ENCODE data around the gene SHISA7. TPM values are rescaled to one million over a fixed set of nuclear protein-coding genes. Genes with fewer than 3 reads are reported as not detected.
"Not testable (repeated sequence)": the region's sequence is repeated elsewhere in the genome, so short reads cannot be mapped to it uniquely, and the experiment has no call there.

The SHISA7 gene
- total RNA-seq, 1 donor from 2014 or later = not detected

DNA sequence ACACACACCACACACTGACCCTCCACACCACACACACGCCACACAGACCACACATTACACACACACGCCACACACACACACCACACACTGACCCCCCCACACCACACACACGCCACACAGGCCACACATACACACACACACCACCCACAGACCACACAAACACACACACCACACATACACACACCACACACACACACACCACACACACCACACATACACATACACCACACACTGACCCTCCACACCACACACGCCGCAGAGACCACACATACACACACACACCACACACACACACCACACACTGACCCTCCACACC is 5.0 kb upstream of the SHISA7 start:
- DNase-seq (ENCODE audit: low read depth) = not testable (repeated sequence)

DNA sequence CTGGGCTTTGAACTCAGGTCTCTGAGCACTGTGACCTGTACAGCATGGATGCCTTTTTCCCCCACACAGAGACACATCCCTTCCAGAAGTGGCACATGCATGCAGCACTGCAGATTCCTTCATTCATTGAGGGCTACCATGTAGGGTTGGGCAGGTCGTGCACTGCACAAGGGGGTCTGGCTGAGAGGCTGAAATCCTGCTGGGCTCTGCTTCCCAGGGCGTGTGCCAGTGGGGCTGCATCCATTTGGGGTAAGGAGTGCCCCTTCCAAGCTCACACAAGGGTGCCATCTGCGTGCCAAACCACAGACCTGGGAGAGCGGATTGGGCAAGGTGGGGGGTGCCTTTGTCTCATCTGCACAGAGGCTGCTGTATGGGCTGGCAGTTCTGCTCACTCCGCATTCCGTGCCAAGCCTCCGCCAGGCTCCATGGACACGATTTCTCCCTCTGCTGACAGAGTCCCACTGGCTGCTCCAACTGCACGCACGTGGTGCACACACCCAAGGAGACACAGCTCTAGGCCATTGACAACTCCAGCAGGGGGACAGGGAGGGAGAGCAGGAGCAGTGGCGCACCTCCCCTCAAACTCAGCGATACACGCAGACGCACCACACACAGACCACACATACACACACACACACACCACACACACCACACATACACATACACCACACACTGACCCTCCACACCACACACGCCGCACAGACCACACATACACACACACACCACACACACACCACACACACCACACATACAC is 4.5 kb upstream of the SHISA7 start:
- peak; percentile 54 for DNase-seq (ENCODE audit: low read depth)

DNA sequence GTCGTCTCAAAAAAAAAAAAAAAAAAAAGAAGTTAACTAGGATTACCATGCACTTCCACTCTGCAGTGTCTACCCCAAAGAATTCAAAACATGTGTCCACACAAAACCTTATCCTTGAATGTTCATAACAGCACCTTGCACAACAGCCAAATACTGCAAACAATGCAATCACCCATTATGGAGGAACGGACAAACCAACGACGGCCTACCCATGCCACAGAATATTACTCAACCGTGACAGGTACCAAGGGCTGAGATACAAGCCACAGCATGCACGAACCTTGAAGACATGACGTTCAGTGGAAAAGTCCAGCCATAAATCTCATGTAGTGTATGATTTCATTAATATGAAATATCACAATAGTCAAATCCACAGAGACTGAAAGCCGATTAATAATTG is 3.0 kb upstream of the SHISA7 start:
- no peak for DNase-seq (ENCODE audit: low read depth)

DNA sequence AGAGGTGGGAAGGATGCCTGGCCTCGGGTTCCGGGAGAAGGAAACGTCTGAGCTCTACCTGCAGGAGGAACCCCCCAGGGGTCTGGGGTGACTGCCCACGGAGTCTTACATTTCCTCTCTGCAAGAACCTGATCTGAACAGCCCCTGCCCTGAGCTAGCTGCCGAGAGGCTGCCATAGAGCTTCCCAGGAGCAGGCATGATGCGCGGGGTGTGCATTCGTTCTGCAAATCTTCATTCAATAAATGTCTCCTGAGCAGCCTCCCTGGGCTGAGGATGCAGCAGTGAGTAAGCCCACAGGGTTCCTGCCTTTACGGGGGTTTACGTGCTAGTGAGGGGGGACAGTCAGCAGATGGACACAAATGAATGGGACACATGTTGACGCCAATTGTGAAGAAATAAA is 1.5 kb upstream of the SHISA7 start:
- DNase-seq (ENCODE audit: low read depth) = no peak

DNA sequence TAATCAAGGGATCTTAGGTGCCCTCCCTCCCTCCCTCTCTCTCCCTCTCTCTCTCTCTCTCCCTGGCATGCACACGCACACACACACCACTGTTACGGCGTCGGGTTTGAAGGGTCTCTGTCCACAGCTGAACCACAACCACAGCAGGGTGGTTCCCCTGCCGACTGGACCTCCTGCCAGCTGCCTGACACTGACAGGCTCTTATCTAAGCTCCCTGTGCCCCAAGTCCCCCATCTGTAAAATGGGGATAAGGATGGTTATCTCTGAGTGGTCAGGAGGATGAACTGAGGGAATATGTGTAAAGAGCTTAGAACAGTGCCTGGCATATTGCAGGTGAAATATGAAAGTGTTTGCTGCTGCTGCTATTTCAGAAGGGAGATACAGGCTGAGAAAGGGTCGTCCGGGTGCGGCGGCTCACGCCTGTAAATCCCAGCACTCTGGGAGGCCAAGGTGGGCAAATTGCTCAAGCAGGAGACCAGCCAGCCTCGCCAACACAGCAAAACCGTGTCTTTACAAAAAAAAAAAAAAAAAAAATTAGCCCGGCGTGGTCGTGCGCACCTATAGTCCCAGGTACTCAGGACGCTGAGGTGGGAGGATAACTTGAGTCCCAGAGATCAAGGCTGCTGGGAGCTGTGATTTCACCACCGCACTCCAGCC is 852 bp upstream of the SHISA7 start:
- DNase-seq (ENCODE audit: low read depth) = no peak

DNA sequence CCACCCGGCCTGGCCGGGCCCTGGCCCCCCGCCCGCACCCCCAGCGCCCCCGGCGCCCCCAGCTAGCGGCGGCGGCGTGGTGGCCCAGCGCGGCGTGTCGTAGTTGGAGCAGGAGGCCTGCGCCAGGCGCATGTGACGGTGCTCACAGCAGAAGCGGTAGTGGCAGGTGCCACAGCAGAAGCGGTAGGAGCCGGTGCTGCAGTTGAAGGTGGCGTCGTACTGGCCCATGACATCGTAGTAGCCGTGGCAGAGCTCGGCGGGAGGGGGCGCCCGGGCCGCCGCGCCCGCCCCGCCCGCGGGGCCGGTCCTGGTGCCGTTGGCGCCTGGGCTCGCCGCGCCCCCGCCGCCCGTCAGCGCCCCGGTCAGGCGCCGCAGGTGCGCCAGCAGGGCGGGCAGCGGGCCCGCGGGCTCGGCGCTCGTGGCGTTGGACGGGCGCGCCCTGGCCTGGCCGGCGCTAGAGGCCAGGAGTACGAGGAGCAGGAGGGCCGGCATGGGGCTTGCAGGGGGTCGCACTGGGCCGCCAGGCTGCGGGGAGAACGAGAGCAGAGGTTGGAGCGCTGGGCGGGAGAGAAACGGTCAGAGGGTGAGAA is 633 bp downstream of the SHISA7 start:
- no peak for DNase-seq (ENCODE audit: low read depth)

DNA sequence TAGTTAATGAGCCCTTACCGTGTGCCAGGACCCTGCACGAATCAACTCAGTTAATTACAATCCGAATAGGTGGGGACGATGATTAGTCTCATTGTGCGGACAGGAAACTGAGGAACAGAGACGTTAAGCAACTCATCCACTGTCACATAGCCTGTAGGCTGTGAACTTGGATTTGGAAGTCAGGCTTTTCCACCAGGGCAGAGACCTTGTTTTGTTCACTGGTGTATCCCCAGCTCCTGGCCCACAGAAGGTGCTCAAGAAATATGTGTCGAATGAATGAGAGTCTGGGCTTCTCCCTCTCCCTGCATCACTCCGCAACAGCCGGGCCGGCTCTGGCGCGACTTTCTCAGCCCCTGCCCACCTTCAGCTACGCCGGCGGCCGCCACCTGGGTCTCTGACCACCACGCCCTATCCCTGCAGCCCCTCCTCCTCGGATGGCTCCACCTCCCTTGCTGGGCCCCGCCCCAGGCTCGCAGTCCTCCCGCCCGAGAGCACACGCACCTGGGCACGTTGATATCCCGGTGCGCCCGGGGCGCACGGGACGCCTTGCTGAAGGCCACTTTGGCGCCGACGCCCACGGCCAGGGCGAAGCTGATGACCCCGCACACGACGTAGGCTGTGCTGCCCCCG is 1.3 kb downstream of the SHISA7 start:
- no peak for DNase-seq (ENCODE audit: low read depth)

DNA sequence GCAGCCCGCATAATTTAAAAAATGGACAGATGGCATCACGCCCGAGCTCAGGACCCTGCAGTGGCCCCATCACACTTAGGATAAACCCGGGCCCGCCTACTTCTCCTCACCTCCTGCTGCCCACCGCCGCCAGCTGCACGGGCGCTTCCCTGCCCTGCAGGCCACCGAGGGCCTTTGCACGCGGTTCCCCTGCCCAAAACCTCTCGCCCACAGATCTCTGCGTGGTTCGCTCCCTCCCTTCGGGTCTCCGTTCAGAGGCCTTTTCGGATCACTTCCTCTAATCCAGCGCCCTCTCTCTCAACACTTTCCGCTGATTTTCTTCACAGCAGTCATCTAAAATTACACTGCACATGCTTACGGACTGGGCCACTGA is 1.8 kb downstream of the SHISA7 start:
- no peak for DNase-seq (ENCODE audit: low read depth)

DNA sequence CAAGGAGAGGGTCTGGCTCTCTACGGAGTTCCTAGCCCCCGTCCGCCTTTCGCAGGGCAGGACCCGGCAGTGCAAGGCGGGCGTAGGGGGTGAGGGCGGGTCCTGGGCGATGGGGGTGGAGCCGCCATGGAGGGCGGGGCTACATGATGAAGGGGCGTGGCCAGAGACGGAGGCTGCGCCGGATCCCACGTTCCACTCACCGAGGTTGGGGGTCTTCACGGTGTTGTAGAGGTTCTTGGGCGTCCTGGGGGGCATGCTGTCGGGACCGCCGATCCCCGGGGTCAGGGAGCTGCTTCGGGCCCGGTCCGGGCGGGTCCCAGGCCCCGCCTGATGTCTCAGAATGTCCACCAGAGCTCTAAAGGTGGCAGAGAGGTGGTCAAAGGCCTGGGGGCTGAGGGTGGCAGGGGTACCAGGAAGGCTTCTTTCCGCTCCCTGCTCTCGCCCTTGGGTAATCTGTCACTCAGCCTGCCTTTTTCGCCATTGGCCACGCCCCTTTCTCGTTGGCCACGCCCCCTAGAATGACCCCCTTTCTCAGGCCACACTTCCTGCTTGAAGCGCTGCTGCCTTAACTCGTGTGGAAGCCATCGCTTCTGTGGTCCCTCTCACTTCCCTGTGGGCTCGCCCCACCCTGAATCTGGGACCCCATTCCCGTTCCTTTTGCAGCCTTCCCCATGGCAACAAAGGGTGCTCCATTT is 2.5 kb downstream of the SHISA7 start:
- DNase-seq (ENCODE audit: low read depth) = no peak

DNA sequence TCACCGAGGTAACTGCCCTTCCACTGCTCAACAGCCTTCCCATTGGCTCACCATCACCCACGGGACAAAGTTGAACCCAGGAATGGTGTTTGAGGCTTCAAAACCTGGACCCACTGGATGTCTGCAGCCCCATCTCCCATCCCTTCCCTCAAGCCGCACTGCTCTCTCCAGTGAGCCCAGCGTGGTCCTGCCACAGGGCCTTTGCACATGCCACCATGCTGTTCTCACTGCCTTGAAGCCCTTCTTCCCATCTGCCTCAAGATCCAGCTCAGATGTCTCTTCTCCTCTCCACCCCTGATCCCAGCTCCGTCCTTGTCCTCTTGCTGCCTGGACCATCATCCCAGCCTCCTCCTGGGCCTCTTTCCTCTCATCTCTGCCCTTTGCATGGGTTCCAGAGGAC is 4.0 kb downstream of the SHISA7 start:
- DNase-seq (ENCODE audit: low read depth) = no peak

DNA sequence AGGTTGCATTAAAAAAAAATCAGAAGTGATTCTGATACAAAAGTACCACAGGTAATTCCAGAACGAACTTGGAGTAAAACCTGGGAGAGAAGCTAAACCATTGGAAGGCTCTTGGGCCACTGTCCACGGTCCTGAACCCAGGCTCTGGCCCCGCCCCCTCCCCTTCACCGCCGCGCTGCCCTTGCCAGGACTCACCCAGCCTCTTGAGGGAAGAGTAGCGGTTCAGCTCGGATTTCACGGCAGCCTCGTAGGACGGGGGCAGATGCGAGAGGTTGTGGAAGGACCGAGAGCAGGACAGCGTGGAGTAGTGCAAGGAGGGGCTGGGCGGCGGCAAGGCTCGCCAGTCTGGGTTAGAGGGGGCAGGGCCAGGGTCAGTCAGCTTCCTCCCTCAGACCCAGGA is 5.7 kb downstream of the SHISA7 start:
- DNase-seq (ENCODE audit: low read depth) = peak; percentile 83

DNA sequence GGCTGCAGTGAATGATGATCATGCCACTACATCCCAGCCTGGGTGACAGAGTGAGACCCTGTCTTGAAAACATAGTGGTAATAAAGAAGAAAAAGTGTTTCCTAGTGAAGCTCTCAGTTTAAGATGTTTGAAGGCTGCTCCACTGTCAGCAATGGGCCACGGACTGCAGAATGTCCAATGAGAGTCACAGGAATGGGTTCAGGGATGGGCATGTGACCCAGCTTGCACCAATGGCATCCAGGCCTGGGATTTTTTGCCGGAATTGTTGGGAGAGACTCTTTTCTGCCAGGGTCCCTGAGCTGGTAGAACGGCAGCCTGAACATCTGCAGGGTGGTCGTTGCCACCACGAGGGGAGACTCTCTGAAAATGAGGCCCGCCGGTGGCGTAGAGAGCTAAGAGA is 6.3 kb downstream of the SHISA7 start:
- no peak for DNase-seq (ENCODE audit: low read depth)

DNA sequence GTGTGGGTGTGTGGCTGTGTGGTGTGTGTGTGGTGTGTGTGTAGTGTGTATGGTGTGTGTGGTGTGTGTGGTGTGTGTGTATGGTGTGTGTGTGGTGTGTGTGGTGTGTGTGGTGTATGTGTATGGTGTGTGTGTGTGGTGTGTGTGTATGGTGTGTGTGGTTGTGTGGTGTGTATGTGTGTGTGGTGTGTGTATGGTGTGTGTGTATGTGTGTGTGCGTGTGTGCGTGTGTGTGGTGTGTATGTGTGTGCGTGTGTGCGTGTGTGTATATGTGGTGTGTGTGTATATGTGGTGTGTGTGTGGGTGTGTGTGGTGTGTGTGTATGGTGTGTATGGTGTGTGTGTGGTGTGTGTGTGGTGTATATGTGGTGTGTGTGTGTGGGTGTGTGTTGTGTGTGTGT is 8.1 kb downstream of the SHISA7 start:
- DNase-seq (ENCODE audit: low read depth) = no peak

DNA sequence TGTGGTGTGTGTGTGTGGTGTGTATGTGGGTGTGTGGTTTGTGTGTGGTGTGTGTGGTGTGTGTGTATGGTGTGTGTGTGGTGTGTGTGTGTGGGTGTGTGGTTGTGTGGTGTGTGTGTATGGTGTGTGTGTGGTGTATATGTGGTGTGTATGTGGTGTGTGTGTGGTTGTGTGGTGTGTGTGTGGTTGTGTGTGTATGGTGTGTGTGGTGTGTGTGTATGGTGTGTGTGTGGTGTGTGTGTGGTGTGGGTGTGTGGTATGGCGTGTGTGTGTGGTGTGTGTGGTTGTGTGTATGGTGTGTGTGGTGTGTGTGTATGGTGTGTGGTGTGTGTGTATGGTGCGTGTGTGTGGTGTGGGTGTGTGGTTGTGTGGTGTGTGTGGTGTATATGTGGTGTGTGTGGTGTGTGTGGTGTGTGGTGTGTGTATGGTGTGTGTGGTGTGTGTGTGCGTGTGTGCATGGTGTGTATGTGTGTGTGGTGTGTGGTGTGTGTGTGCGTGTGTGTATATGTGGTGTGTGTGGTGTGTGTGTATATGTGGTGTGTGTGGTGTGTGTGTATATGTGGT is 8.7 kb downstream of the SHISA7 start:
- DNase-seq (ENCODE audit: low read depth) = no peak

DNA sequence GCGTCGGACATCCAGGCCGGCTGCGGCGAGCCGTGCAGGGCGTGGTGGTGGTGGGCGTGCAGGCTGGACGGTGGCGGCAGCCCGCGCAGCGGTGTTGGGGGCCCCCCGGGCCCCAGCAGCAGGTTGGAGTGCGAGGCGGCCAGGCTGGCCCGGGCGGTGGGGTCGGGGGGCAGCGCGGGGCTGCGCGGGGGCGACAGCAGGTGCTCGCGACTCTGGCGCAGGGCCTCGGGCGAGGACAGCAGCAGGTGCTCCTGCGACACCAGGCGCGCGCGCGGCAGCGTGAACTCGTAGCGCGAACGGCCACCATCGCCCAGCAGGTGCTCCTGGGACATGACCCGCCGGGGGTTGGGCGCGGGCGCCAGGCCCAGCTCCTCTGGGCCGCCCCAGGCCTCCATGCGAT is 9.8 kb downstream of the SHISA7 start:
- DNase-seq (ENCODE audit: low read depth) = no peak

DNA sequence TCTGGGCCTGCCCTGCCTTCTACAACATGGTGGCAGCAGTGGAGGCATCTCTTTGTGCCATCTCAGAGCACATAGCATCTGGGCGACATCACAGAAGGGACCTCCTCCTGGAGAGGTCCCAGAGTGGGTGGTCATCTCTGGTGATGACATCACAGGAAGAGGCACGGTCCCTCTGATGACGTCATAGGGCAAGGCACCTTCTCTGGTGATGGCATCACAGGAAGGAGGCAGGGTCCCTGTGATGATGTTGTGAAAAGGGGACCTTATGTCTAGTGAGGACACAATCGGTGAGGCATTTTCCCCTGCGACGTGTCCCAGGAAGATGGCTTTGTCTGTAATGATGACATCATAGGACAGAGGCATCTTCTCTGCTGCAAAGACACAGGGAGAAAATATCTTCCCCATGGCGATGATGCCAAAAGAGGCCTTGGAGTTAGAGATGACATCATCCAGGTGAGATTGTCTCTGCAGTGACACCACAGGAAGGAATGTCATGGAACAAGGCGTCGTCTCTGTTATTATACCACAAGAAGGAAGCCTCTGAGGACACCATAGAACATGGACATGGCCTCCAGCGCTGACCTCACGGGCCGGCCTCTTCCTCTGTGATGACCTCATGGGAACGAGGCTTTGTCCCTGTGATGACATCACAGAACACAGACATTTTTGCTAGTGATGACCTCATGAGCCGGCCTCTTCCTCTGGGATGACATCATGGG is 10.7 kb downstream of the SHISA7 start:
- DNase-seq (ENCODE audit: low read depth) = no peak

DNA sequence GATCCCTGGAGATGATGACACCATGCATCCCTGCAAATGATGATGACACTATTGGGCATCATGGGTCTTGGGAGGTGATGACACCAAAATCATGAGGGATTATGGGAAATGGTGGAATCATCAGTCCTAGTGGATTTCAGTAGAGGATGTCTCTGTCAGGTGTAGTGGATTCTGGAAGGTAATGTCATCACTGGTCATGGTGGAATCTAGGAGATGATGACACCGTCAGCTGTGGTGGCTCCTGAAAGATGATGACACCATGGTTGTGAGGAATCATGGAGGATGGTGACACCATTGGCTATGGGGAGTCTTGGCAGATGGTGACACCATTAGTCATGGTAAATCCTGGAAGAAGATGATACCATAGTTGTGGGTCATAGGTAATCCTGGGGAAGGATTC is 11.9 kb downstream of the SHISA7 start:
- DNase-seq (ENCODE audit: low read depth) = no peak

DNA sequence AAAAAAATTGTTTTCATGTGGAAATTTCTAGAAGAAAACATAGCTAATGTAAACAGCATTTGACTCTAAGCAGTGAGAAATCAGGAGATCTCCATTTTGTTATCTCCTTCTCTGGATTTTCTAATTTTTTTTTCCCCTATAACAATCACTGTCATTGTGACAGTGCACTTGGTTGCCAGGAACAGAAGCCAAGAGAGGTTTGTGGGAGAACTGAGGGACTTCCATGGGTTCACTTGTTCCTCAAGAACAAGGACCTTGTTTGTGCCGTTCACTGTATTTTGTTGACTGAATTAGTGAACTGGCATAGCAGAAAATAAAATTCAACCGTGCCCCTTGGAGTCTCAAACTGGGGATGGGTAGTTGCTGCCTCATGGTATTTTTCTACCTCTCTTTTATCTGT is 17.1 kb downstream of the SHISA7 start:
- DNase-seq (ENCODE audit: low read depth) = no peak

DNA sequence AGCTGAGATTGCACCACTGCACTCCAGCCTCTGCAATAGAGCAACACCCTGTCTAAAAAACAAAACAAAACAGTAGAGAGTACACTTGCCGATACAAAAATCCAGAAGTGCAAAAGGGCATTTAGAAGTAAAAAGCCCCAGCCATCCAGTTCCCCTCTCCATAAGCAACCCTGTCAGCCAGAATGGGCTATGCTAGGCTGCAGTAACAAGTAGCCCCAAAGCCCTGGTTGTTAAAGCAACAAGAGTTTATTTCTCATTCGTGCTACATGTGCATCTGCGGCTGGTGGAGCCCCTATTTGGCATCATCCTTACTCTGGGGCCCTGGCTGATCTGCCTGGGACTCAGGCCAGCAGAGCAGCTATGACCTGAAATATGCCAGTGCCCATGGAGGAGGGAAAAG is 18.6 kb downstream of the SHISA7 start:
- no peak for DNase-seq (ENCODE audit: low read depth)

DNA sequence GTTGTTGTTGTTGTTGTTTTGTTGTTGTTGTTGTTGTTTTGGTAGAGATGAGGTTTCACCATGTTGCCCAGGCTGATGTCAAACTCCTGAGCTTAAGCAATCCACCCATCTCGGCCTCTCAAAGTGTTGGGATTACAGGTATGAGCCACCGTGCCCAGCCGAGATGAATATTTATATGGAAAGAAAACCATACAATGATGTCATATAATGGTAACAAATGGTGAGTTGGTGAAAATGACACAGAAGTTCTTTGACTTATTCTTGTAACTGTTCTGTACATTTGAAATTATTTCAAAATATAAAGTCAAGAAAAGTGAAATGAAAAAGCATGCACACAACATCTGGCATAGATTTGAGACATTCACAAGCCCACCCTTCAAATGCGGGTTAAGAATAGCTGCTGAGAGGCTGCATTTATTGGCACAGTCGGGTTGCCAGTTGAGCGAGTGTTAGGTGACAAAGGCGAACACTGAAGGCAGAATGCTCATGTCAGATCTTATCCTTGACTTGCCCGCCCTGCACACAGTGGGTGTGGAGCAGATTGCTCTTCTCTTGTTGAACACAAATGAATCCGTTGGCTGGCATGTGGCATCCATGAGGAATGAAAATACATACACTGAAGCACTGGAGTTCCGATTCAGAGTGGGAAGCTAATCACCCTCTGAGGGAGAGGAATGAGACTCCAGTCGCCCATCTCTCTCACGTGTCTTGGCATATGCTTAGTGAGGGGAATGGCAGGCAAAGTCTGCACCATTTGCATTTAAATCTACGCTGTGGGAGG is 19.7 kb downstream of the SHISA7 start:
- no peak for DNase-seq (ENCODE audit: low read depth)

Data from myocyte (in vitro differentiated cells).